WTC11 (cell line): ENCODE data around the gene CRK. TPM values are rescaled to one million over a fixed set of nuclear protein-coding genes. Genes with fewer than 3 reads are reported as not detected.

Experiments used
- ATAC-seq: fragments of 200-7000 bp; cut with Tn5 transposase; 2 replicates; pipeline ENCODE4 v1.10.0; 2021; ENCODE audit warnings: mild to moderate bottlenecking, moderate library complexity
- CTCF ChIA-PET: fragments of 300-600 bp; sonication (Branson Sonifier 250); formaldehyde crosslinking; loops from one replicate; lab custom pipeline; 2021; ENCODE audit warnings: antibody characterized with exemption; lab: Charles Lee
- POLR2A ChIA-PET: fragments of 350-600 bp; sonication (Branson Sonifier 250); formaldehyde crosslinking; loops from one replicate; lab custom pipeline; 2021; ENCODE audit warnings: antibody characterized with exemption; lab: Charles Lee
- DNase-seq: peaks from one replicate; pipeline ENCODE4 v3.0.0; 2021; ENCODE audit warnings: low spot score
- H3K27ac Mint-ChIP-seq: 2 replicates; pipeline ENCODE4 v1.8.0; 2021; ENCODE audit warnings: mixed read lengths
- H3K27me3 Mint-ChIP-seq: 2 replicates; pipeline ENCODE4 v1.8.0; 2021; ENCODE audit warnings: low read depth, mild to moderate bottlenecking, moderate library complexity, mixed read lengths
- H3K36me3 Mint-ChIP-seq: 2 replicates; pipeline ENCODE4 v1.8.0; 2021; ENCODE audit warnings: mixed read lengths
- H3K4me1 Mint-ChIP-seq: 2 replicates; pipeline ENCODE4 v1.8.0; 2022; ENCODE audit warnings: mixed read lengths
- H3K4me3 Mint-ChIP-seq: 2 replicates; pipeline ENCODE4 v1.8.0; 2021; ENCODE audit warnings: mild to moderate bottlenecking, moderate library complexity, mixed read lengths
- H3K9me3 Mint-ChIP-seq: 2 replicates; pipeline ENCODE4 v1.8.0; 2021; ENCODE audit warnings: mixed read lengths
- ATF1 ChIP-seq: sonication (generic); formaldehyde crosslinking; IDR thresholded peaks from 2 replicates; pipeline ENCODE4 v1.8.1; 2023; ENCODE audit warnings: mild to moderate bottlenecking, moderate library complexity, missing genetic modification reagents
- FOXP4 ChIP-seq: sonication (generic); formaldehyde crosslinking; IDR thresholded peaks from 2 replicates; pipeline ENCODE4 v1.8.0; 2022; ENCODE audit warnings: mild to moderate bottlenecking, missing genetic modification reagents
- GABPB1 ChIP-seq: sonication (generic); formaldehyde crosslinking; IDR thresholded peaks from 2 replicates; pipeline ENCODE4 v1.8.1; 2023; ENCODE audit warnings: mild to moderate bottlenecking, missing genetic modification reagents
- IRF2 ChIP-seq: sonication (generic); formaldehyde crosslinking; IDR thresholded peaks from 2 replicates; pipeline ENCODE4 v1.8.0; 2022; ENCODE audit warnings: low read depth, missing genetic modification reagents, borderline replicate concordance
- MLX ChIP-seq: sonication (generic); formaldehyde crosslinking; IDR thresholded peaks from 2 replicates; pipeline ENCODE4 v1.8.1; 2023; ENCODE audit warnings: mild to moderate bottlenecking, missing genetic modification reagents, moderate library complexity
- NR1H2 ChIP-seq: sonication (generic); formaldehyde crosslinking; IDR thresholded peaks from 2 replicates; pipeline ENCODE4 v1.9.0; 2021; ENCODE audit warnings: mild to moderate bottlenecking, moderate library complexity, missing genetic modification reagents
- OVOL2 ChIP-seq: fragments of 250-450 bp; sonication (Bioruptor Pico); IDR thresholded peaks from 2 replicates; pipeline ENCODE4 v1.9.0; 2021; ENCODE audit warnings: mild to moderate bottlenecking, borderline replicate concordance
- PRDM15 ChIP-seq: sonication (generic); formaldehyde crosslinking; IDR thresholded peaks from 2 replicates; pipeline ENCODE4 v1.8.0; 2022; ENCODE audit warnings: missing genetic modification reagents
- PREB ChIP-seq: sonication (generic); formaldehyde crosslinking; IDR thresholded peaks from 2 replicates; pipeline ENCODE4 v1.8.1; 2022; ENCODE audit warnings: mild to moderate bottlenecking, missing genetic modification reagents, moderate library complexity, borderline replicate concordance
- PRRX2 ChIP-seq: fragments of 250-450 bp; sonication (Bioruptor Pico); IDR thresholded peaks from 2 replicates; pipeline ENCODE4 v1.8.0; 2021; ENCODE audit warnings: mild to moderate bottlenecking
- RORB ChIP-seq: fragments of 250-450 bp; sonication (Bioruptor Pico); IDR thresholded peaks from 2 replicates; pipeline ENCODE4 v1.9.0; 2021; ENCODE audit warnings: mild to moderate bottlenecking
- SMAD4 ChIP-seq: sonication (generic); formaldehyde crosslinking; IDR thresholded peaks from 2 replicates; pipeline ENCODE4 v1.8.0; 2022; ENCODE audit warnings: mild to moderate bottlenecking, missing genetic modification reagents
- TCF7 ChIP-seq: sonication (generic); formaldehyde crosslinking; IDR thresholded peaks from 2 replicates; pipeline ENCODE4 v1.8.0; 2022; ENCODE audit warnings: mild to moderate bottlenecking, low read depth, missing genetic modification reagents, moderate library complexity
- TP53 ChIP-seq: sonication (generic); formaldehyde crosslinking; IDR thresholded peaks from 2 replicates; pipeline ENCODE4 v1.8.1; 2023; ENCODE audit warnings: mild to moderate bottlenecking, missing genetic modification reagents
- ZBTB21 ChIP-seq: sonication (generic); formaldehyde crosslinking; IDR thresholded peaks from 2 replicates; pipeline ENCODE4 v1.8.1; 2023; ENCODE audit warnings: mild to moderate bottlenecking, missing genetic modification reagents, borderline replicate concordance
- ZNF232 ChIP-seq: sonication (generic); formaldehyde crosslinking; IDR thresholded peaks from 2 replicates; pipeline ENCODE4 v1.8.0; 2022; ENCODE audit warnings: mild to moderate bottlenecking, missing genetic modification reagents
- total RNA-seq: library from RNA; stranded (reverse); gene quantifications from 3 replicates; pipeline ENCODE4 v1.2.3, GENCODE V29; 2021
- TF ChIP-seq, protein P1 (sequence below): sonication (generic); formaldehyde crosslinking; IDR thresholded peaks from 2 replicates; pipeline ENCODE4 v1.8.1; 2023; ENCODE audit warnings: mild to moderate bottlenecking, missing genetic modification reagents
- TF ChIP-seq, protein P2 (sequence below): sonication (generic); formaldehyde crosslinking; IDR thresholded peaks from 2 replicates; pipeline ENCODE4 v1.8.1; 2023; ENCODE audit warnings: mild to moderate bottlenecking, missing genetic modification reagents

CRK gene
- total RNA-seq, 1 experiment from 2014 or later: 45.2 TPM

DNA sequence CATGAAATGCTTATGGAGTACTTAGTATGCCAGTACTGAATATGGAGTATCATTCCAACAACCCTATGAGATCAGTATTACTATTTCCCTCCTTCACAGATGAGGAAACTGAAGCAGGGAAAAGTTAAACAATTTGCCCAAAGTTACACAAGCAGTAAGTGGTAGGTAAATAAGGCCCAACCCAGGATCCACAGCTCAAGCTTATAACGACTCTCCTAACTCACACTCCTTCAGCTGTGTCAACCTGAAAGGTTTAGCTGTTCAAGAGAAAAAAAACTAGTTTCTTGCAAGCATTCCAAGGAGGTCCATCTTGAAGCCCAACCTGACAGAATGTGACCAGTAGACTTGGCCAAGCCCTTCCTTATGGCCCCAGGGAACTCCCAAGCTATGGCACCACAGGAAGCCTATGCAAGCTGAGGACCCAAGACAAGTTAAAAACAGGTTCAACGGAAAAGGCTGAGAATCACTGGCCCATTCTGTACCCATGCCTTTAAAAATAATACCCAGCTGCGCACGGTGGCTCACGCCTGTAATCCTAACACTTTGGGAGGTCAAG lies 6.5 kb downstream of the CRK start:
- Mint-ChIP-seq H3K4me1 (peaks cover 13% of the 10 kb centered on the region), H3K27me3 (no peaks in the 10 kb centered on the region)
- ChIA-PET CTCF (interaction anchor here (1.2 to 1.9 kb wide), 3 partner anchors 66 to 84 kb away, joined by 4 to 8 read pairs (median 5); no protein-coding TSS in a partner anchor), POLR2A (interaction anchor here (0.6 kb wide), 1 partner anchor 80 kb away, joined by 3 read pairs; no protein-coding TSS in a partner anchor)
- ATAC-seq (no peak), DNase-seq (no peak)
- TF ChIP-seq IRF2 (no peak), TCF7 (CRISPR knock-in tag) (no peak), PRDM15 (no peak), ATF1 (CRISPR knock-in tag) (no peak)
- TF ChIP-seq, protein P1, sequence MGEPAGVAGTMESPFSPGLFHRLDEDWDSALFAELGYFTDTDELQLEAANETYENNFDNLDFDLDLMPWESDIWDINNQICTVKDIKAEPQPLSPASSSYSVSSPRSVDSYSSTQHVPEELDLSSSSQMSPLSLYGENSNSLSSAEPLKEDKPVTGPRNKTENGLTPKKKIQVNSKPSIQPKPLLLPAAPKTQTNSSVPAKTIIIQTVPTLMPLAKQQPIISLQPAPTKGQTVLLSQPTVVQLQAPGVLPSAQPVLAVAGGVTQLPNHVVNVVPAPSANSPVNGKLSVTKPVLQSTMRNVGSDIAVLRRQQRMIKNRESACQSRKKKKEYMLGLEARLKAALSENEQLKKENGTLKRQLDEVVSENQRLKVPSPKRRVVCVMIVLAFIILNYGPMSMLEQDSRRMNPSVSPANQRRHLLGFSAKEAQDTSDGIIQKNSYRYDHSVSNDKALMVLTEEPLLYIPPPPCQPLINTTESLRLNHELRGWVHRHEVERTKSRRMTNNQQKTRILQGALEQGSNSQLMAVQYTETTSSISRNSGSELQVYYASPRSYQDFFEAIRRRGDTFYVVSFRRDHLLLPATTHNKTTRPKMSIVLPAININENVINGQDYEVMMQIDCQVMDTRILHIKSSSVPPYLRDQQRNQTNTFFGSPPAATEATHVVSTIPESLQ: no peak
- TF ChIP-seq, protein P2, sequence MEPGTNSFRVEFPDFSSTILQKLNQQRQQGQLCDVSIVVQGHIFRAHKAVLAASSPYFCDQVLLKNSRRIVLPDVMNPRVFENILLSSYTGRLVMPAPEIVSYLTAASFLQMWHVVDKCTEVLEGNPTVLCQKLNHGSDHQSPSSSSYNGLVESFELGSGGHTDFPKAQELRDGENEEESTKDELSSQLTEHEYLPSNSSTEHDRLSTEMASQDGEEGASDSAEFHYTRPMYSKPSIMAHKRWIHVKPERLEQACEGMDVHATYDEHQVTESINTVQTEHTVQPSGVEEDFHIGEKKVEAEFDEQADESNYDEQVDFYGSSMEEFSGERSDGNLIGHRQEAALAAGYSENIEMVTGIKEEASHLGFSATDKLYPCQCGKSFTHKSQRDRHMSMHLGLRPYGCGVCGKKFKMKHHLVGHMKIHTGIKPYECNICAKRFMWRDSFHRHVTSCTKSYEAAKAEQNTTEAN (CRISPR knock-in tag): no peak
- TF ChIP-seq, all 79 proteins: peak for 0
- Mint-ChIP-seq H3K4me3 (no peak overlapping the region), H3K9me3 (no peaks in the 10 kb centered on the region), H3K36me3 (peaks cover 25% of the 10 kb centered on the region), H3K27ac (peak overlapping the region; percentile 16)

- Mint-ChIP-seq H3K4me3 (no peak overlapping the region), H3K4me1 (0 out of 2 replicates have a peak, but pooled peaks cover 4% of the 10 kb centered on the region), H3K27ac (no peak overlapping the region), H3K36me3 (peaks cover 16% of the 10 kb centered on the region), H3K9me3 (no peaks in the 10 kb centered on the region), H3K27me3 (no peaks in the 10 kb centered on the region)
- no peak for TF ChIP-seq TP53 (CRISPR knock-in tag)
- TF ChIP-seq FOXP4 (CRISPR knock-in tag): no peak
- no peak for TF ChIP-seq NR1H2 (CRISPR knock-in tag)
- no peak for TF ChIP-seq ZNF232 (CRISPR knock-in tag)
- TF ChIP-seq GABPB1: no peak
- no peak for TF ChIP-seq SMAD4
- no peak for TF ChIP-seq PRRX2 (CRISPR knock-in tag)
- no peak for TF ChIP-seq MLX
- TF ChIP-seq RORB: no peak
- no peak for TF ChIP-seq IRF2
- no peak for TF ChIP-seq OVOL2 (CRISPR knock-in tag)
- TF ChIP-seq ZBTB21: no peak
- no peak for TF ChIP-seq PREB (CRISPR knock-in tag)
- ATAC-seq: no peak
- no peak for DNase-seq
- POLR2A ChIA-PET: interaction anchor here (0.7 kb wide), 1 partner anchor 65 kb away, joined by 4 read pairs; no protein-coding TSS in a partner anchor
- CTCF ChIA-PET: interaction anchor here (0.7 to 2.3 kb wide), 3 partner anchors 21 to 82 kb away, joined by 4 to 10 read pairs (median 6); no protein-coding TSS in a partner anchor
These were observed 9.0 kb downstream of the CRK start for GRCh38 chr17:1447052-1447451.
